Esophagus muscularis mucosa (tissue), 4 donors: ENCODE measurements around the gene PIK3CB.

Experiments
- CTCF ChIP-seq, 3 experiments: fragments of 200-600 bp in 2 of 3; fragments of 450-650 bp in 1 of 3; sonication (generic) in 2 of 3; IDR thresholded peaks; one replicate each; pipeline ENCODE4 v1.5.1; 2017 to 2019; ENCODE audit warnings: antibody characterized with exemption in 3 of 3, mild to moderate bottlenecking in 2 of 3, moderate library complexity in 1 of 3
- EP300 ChIP-seq: sonication (generic); formaldehyde crosslinking; IDR thresholded peaks from one replicate; pipeline ENCODE4 v1.6.1; 2017; ENCODE audit warnings: antibody characterized with exemption
- POLR2A ChIP-seq: fragments of 450-650 bp; IDR thresholded peaks from one replicate; pipeline ENCODE4 v1.6.1; 2017; ENCODE audit warnings: antibody characterized with exemption, moderate library complexity, mild to moderate bottlenecking, low read depth
- POLR2AphosphoS5 ChIP-seq, 2 donors: sonication (generic); formaldehyde crosslinking; IDR thresholded peaks; one replicate each; pipeline ENCODE4 v1.6.1; 2017; ENCODE audit warnings: antibody characterized with exemption in 2 of 2

- no peak for TF ChIP-seq CTCF (IDR thresholded peaks at IDR 0.05)
- no peak for TF ChIP-seq EP300
- no peak for TF ChIP-seq POLR2A
- no peak for TF ChIP-seq POLR2AphosphoS5 (IDR thresholded peaks at IDR 0.05)
Observed at GRCh38 chr3:138717348-138717747, 117.4 kb downstream of the PIK3CB start.
